AG08395 (cell line): Measurements from ENCODE around the gene METTL13.
A peak's percentile ranks its signal among the peaks of the same experiment; 100 is the strongest.

Experiments
- DNase-seq: peaks from one replicate; pipeline ENCODE4 v3.0.0; 2012; ENCODE audit warnings: mixed read lengths, low spot score

The METTL13 gene, protein sequence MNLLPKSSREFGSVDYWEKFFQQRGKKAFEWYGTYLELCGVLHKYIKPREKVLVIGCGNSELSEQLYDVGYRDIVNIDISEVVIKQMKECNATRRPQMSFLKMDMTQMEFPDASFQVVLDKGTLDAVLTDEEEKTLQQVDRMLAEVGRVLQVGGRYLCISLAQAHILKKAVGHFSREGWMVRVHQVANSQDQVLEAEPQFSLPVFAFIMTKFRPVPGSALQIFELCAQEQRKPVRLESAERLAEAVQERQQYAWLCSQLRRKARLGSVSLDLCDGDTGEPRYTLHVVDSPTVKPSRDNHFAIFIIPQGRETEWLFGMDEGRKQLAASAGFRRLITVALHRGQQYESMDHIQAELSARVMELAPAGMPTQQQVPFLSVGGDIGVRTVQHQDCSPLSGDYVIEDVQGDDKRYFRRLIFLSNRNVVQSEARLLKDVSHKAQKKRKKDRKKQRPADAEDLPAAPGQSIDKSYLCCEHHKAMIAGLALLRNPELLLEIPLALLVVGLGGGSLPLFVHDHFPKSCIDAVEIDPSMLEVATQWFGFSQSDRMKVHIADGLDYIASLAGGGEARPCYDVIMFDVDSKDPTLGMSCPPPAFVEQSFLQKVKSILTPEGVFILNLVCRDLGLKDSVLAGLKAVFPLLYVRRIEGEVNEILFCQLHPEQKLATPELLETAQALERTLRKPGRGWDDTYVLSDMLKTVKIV

DNA sequence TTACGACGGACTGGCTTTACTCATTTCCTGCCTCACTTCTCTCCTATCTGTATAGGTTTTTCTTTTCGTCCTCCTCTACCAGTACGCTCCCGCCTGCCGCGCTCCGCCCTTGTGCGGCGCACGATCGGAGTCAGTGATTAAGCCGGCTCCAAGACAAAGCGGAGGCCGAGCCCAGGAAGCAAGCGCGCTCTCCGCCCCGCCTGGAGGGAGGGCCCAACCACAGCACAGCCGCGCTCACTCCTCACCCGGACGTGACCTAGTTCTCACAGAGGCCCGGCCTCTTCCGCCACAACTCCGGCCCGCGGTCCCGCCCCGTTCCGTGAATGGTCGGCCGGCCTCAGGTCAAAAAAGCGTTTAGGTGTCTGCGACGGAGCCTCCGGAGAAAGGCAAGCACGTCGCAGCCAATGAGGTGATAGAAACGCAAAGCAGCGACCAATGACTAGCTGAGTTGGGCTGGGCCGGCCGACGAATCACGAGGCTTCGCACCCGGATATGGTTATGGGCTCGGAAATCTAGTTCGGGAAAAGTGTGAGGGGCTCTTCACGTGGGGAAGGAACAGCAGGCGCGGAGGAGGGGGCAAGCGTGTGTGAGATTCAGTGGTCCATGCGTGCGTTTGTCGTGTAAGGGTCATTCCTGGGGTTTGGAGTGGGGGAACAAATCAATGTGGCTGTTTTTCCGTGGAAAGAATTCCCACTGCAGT lies at the start of gene METTL13:
Gene METTL13 (plus strand): TSS at position 485 of the 700 bp plus-strand sequence. CDS start 308 bp downstream, outside the sequence.
- peak; percentile 98 for DNase-seq

DNA sequence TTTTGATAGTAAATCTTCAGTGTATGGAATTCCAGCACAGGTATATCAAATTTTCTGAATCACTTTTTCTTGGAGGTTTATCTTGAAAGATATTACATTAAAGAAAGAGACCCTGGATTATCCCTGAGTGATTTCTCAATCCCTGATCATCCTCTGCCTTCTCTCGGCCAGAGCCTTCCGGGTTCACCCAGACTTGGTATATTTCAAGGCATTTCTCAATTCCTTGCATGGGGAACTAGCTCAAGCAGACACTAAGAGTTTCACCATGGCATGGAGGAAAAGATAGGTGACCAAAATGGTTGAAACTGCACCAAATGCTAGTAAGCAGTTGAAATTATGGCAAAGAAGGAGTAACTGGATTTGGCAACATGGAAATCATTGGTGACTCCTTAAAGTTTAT lies 45.3 kb upstream of the METTL13 start:
- no peak for DNase-seq

DNA sequence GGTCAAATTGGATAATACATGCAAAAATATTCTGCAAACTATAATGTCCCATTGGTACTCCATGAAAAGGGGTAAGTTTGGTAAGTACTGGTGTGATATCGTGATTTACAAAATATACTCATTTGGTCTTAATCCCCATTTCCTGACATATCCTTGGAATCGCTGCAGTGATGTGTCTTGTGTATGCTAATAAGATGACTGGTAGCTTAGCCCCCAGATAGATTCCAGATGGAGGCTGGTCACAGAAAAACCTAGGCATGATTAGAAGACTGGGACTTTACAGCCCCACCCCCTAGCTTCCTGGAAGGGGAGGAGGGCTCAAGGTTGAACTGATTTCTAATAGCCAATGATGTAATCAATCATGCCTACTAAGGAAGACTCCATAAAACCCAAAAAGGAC lies 42.5 kb upstream of the METTL13 start:
- peak; percentile 35 for DNase-seq

DNA sequence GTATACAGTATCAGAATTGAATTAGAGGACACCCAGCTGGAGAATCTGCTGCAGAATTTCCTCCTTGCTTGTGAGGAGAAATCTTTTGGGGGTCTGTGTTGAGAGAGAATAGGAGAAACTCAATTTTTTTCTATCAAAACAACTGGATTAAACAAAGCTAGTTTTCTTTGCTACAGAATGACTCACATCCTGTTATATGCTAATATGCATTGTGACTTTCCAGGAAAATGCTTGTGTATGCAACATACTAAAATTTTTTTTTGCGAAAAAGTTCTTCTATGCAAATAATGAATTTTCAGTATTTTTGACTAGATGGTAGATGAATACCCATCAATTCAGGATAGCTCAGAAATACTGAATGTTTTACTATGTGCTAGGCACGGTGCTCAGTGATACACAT lies 41.8 kb upstream of the METTL13 start:
- DNase-seq, result peak; percentile 35

DNA sequence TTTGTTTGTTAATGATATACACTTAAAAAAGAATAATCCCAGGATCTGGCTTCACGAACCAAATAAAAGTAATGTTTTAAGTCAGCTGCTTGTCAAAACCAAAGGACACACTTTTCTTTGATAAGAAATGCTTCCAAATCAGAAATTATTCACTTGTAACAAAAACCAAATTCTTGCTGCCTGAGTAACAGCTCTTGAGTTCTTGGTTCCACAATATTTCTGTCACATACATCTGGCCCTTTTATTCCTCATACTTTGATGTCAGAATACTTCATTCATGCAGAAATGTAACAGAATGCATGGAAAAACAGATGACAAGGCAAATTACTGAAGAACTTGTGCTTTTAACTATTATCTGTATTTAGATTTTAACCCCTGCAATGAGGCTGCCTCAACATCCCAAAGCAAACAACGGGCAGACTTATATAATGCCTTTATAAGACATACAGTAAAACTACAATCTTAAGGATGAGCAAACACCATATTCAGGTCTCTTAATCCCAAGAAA lies 41.0 kb upstream of the METTL13 start:
- no peak for DNase-seq

DNA sequence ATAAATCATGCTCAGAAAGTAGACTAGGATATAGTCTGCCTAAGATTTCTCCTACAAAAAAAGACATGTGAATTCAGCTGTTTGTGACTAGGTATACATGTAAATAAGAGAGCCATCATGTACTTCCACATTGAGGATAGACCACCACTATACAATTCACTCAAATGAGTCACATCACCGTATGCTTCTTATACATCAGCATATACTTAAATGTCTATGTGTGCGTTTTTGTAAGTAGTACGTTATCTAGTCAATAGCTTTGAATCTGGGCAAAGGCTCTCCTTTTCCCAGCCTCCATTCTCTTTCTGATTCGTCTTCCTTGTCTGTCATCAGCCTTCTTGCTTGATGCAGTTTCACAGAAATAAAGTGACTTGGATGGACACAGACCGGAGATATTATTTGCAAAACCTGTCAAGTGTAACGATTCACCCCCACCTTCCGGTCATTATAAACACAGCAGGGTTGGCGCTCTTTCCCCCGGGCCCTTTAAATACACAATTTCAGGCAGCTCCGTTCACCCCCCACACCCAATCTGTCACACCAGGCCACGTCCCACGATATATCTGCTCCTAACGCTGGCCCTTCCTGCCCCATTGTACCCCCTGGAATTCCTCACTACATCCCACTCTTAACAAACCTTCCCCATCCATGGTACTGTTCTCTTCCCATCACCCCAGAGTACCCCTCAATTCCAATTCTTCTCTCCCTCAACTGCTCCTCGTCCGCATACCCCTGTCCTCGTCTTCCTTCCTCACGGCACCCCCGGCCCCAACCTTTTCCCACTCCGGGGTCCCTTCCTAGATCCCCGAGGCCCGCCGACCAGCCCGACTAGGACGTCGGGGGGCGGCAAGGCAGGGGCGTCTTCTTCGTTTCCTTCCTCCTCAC lies 40.2 kb upstream of the METTL13 start:
- DNase-seq, result peak; percentile 36

DNA sequence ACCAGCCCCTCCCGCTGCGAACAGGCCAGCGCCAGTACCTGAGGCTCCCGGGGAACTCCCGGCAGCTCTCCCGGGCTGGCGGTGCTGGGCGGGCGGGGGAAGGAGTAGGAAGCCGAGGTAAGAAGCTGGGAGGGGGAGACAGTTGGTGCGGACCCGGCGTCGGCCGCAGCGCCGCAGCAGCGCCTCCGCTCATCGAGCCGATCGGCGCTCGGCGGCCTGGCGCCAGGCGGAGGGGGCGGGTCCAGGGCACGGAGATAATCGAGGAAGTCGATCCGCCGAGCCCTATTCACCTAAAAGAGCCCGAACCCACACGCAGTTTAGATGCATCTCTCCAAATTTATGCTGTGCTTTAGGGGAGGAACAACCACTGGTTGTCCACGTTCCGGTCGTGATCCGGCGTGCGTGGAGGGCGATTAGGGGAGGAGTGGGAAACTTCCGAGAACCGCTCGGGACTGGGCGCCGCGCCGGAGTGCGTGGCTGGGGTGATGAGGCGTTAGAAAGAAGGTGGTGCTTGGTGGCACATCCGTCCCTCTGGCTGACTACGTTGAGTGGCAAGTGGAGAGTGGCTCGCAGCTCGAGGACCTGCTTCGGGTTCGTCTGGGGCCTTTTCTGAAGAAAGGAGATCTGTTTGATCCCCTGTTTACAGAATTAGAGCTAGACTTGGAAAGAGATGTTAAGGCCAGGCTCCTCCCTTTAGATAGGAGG lies 39.4 kb upstream of the METTL13 start, which contains the start of gene VAMP4:
Gene VAMP4 (minus strand): TSS at position 194 of the 705 bp plus-strand sequence. CDS start 3,651 bp downstream, outside the sequence.
- peak; percentile 79 for DNase-seq

DNA sequence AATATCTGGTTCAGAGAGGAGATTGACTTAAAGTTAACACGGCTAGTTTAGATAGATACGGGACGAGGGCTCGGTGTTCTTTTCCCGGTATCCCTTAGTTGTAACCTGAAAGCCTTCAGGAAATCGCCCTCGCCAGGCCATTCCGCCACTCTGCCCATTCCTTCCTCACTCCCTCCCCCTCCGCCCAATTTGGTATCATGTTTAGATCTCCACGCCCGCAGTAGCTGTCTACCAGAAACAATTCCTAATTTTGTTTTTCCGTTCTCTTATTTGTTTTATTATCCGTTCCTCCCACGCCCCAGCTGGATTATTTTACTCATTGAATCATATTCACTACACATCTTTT lies 38.9 kb upstream of the METTL13 start:
- DNase-seq, result peak; percentile 21

DNA sequence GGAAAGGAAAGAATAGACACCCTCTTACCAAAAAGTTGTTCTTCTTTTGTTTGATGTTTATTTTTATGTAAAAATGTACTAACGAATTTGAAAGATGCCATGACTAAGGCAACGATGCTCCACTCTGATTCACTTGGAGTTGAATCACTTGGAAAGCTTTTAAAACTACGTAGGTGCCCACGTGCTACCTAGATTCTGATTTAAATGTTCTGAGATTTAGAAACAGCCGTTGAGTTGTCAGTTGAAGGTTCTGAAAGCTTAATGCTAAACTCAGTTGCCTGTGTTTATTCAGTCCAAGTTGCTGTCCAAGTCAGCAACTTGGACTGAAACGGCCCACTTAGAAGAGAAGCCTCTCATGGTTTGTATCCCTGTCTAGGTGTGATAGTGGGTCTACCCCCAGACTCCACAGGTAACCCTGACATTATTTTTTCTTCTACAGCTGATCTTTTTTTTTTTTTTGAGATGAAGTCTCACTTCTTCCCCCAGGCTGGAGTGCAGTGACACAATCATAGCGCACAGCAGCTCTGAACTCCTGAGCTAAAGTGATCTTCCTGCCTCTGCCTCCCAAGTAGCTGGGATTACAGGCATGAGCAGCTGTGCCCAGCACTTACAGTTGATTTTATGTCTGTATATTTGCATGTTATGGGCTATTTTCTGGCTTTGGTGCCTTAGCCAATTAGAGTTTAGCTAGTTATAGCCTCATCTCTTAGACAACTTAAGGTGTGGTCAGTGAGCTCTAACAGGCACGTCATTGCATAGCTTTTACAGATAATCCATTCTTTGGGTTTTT lies 38.2 kb upstream of the METTL13 start:
- peak; percentile 51 for DNase-seq

DNA sequence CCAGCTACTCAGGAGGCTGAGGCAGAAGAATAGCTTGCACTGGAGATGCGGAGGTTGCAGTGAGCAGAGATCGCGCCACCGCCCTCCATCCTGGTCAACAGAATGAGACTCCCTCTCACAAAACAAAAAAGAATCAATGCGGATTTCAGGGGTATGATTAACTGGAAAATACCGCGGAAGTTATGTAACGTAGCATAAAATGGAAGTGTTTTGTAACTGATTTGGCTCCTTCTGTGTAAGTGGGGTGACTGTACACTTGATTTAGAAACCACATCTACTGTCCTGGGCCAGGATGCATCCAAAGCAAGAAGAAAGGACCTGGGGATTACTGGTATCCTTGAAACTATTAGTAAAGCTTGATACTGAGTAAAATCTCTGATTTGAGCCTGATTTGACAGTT lies 36.5 kb upstream of the METTL13 start:
- no peak for DNase-seq

DNA sequence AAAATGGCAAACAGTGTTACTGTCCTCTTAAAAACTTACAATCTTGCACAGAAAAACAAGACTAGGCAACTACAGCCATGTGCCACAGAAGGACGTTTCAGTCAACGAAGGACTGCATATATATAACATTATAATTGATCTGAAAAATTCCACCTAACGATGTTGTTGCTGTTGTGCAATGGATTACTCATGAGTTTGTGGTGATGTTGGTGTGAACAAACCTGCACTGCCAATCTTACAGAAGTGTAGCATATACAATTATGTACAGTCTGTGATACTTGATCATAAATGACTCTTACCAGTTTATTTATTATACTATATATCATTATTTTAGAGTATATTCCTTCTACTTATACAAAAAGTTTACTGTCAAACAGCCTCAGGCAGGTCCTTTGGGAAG lies 32.8 kb upstream of the METTL13 start:
- DNase-seq, result no peak

DNA sequence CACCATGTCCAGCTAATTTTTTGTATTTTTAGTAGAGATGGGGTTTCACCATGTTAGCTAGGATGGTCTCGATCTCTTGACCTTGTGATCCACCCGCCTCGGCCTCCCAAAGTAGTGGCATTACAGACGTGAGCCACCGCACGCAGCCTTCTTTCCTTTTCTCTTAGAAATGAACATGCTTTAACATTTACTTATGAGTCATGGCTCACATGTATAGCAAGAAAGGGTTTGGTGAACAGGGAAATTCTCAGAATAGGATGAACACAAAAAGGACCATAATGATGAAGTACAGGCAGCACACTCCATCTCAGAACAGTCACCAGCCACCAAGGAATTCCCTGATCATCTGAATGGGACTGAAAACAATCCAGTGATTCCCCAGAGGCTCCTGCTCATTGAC lies 30.2 kb upstream of the METTL13 start:
- DNase-seq, result no peak

DNA sequence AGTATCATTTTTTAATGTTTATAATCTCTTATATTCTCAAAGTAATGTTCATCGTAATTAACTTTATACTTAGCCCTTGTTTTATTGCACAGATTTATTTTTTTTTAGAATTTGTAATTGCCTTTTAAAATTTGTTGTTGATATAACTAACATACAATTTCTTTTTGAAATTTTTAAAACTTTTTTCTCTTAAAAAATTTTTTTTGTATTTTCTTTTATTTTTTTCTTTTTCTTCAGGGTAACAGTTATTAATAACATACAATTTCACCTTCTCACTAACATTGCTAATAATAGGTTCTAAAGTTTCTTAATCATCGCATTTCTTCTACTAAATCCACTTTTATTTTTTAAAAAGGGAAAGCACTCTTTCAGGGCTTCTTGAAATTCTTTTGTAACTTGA lies 28.3 kb upstream of the METTL13 start:
- DNase-seq, result no peak

DNA sequence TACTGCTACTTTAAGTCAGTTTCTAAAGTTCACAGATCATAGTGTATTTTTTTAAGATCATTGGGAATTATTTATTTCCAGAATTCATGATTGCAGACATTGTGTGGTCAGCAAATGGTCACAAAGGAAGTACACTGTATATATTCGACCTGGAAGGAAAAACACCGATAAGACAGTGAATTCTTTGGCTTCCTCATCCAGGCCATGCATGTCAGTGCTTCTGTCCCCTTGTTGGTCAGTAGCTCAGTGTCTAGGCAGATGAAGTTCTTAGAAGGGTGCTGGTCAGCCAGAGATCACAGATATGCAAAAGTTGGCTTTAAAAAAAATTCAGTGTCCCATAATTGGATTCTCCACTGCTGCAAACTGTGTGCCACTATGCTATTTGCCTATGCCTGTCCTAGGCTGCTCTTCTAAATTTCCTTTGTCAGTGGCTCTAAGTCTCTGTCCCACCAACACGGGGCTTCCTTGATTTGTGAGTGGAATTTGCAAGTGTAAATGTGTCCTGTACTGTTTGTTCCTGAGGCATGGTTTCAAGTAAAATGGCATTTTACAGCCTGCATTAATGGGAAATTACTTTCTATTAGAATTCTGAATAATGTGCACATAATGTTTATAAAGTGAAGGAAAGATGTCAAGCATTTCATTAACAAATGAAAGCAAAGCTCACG lies 27.6 kb upstream of the METTL13 start:
- DNase-seq, result no peak

DNA sequence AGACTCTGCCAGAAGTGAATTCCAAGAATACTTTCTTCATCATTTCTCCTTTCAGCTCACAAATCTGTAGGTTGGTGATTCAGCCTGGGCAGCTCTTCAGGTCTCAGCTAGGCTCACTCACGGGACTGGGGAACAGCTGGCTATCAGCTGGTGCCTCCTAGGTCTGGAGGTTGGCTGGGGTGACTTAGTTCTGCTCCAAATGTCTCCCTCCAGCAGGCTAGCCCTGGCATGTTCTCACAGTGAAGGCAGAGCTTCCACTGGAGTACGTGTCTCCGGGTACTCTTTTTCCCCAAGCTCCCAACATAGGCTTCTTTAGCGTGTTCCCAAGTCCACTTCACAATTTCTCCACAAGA lies 27.1 kb upstream of the METTL13 start:
- DNase-seq, result peak; percentile 86

DNA sequence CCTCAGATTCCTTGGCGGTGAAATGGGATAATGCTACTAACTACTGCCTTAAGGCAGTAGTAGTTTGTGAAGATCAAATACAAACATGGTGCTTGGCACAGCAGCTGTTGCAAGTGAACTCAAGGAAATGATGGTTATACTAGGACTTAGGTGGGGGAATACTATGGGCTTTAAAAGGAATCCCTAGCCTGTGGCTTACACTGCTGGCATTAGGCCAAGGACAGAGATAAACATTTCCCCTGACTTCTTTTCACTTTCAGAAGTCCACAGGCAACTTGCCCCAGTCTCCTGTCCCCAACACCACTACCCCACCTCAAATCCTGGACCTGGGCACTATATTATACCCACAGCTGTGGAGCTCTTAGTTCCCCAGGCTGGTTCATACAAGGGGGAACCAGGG lies 26.5 kb upstream of the METTL13 start:
- no peak for DNase-seq

DNA sequence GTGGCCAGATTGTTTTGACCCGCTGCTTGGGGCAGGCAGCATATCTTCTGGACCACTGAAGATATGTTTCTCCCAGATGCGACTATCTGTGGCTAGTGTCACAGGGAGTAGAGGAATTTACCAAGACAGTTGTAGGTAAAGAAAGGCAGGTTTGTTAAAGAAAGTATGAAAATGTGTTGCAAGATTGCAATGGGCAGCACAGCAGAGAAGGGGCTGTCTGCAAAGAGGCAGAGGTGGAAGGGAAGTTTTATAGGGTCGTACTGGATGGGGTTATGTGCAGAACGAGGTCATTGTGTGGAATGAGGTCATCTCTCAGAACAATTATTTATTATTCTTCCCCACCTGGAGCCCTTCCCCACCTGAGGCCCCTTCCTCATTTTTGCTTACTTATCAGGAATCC lies 24.6 kb upstream of the METTL13 start:
- DNase-seq, result no peak

DNA sequence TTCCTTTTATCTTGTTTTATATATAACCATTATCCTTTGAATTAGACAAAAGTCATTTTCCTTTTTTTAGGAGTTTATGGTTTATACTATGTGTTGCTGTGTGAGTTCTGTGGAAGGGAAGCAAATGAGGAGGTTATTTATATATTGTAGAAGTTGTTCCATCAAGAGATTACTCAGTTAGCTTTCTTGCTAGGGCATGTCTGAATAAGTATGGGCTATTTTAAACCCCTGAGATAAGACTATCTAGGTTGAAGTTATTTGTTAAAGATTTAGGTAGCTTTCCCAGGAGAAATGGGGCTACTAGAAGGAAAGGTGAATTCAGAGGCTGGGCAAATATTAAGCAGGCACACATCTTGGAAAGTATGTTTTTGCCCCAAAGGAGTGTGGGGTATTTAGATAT lies 23.4 kb upstream of the METTL13 start:
- no peak for DNase-seq

DNA sequence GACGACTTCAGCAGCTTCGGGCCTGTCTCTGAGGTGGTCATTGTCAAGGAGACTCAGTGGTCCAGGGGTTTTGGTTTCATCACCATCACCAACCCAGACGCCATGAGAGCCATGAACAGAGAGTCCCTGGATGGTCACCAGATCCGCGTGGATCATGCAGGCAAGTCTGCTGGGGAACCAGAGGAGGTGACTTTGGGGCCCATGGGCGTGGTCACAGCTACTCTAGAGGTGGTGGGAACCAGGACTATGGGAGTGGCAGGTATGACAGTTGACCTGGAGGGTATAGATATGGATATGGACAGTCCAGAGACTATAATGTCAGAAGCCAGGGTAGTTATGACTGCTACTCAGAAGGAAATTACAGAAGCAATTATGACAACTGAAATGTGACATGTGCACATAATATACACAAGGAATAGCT lies 19.3 kb upstream of the METTL13 start:
- DNase-seq, result no peak

DNA sequence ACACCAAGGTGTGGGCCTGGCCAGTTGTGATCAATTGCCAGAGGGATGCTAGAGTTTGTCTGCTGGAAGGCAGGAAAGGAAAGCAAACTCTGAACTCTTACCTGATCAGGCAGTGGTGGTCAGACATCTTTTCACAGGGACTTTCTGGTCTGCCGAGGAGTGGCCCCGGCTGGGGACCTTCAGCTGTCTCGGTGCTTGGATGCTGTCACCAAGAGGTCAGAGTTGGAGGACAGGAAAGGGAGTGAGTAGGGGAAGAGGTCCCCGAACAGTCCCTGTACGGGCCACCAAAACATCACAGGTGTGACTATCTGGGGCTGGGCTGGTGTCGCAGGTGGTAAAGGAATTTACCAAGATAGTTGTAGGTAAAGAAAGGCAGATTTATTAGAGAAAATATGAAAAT lies 17.7 kb upstream of the METTL13 start:
- DNase-seq, result no peak
